MCF 10A (cell line): ENCODE measurements around the gene CLEC2D. TPM values are rescaled to one million over a fixed set of nuclear protein-coding genes. Genes with fewer than 3 reads are reported as not detected.
A peak's percentile ranks its signal among the peaks of the same experiment; 100 is the strongest.

Experiments used
- BruUV-seq: library from RNA; stranded (reverse); fragments of 400-500 nt; replicated peaks from 2 replicates; lab custom pipeline; 2021; lab: Mats Ljungman, UMichigan
- CTCF ChIA-PET: fragments of 300-600 bp; sonication (Branson Sonifier 250); formaldehyde crosslinking; extraction: SDS; loops from one replicate; lab custom pipeline; 2021; ENCODE audit warnings: antibody characterized with exemption, inconsistent platforms; lab: Yijun Ruan, JAX
- POLR2A ChIA-PET: fragments of 300-600, 350-650 bp; sonication (Branson Sonifier 250); formaldehyde crosslinking; extraction: SDS; loops from one replicate; lab custom pipeline; 2020; ENCODE audit warnings: antibody characterized with exemption, inconsistent platforms; lab: Yijun Ruan, JAX
- DNase-seq: peaks from one replicate; pipeline ENCODE4 v3.0.0-alpha.2; 2018; ENCODE audit not compliant: unreplicated experiment
- H3K27ac Mint-ChIP-seq: one replicate; pipeline ENCODE4 v1.8.0; 2022; ENCODE audit warnings: mild to moderate bottlenecking, low read depth, mixed read lengths; ENCODE audit not compliant: unreplicated experiment
- H3K27me3 Mint-ChIP-seq: one replicate; pipeline ENCODE4 v1.8.0; 2022; ENCODE audit warnings: mixed read lengths; ENCODE audit not compliant: insufficient read depth, unreplicated experiment
- H3K36me3 Mint-ChIP-seq: one replicate; pipeline ENCODE4 v1.8.0; 2022; ENCODE audit warnings: mild to moderate bottlenecking, moderate library complexity, mixed read lengths; ENCODE audit not compliant: insufficient read depth, unreplicated experiment
- H3K4me1 Mint-ChIP-seq: one replicate; pipeline ENCODE4 v1.8.0; 2022; ENCODE audit warnings: mixed read lengths; ENCODE audit not compliant: insufficient read depth, unreplicated experiment
- H3K4me3 Mint-ChIP-seq: one replicate; pipeline ENCODE4 v1.8.0; 2022; ENCODE audit warnings: mild to moderate bottlenecking, moderate library complexity, mixed read lengths; ENCODE audit not compliant: unreplicated experiment
- H3K9me3 Mint-ChIP-seq: one replicate; pipeline ENCODE4 v1.8.0; 2022; ENCODE audit warnings: mixed read lengths; ENCODE audit not compliant: unreplicated experiment
- intact Hi-C: fragments of 100-400 bp; cut with micrococcal nuclease; formaldehyde crosslinking; loops from 2 replicates; pipeline ENCODE4 v1.14.1; 2022
- total RNA-seq: library from RNA; stranded (reverse); gene quantifications from 2 replicates; pipeline ENCODE4 v1.2.3, GENCODE V29; 2022
- TF ChIP-seq, protein P1 (sequence below): fragments of 200-600 bp; IDR thresholded peaks from one replicate; pipeline ENCODE4 v1.8.0; 2022; ENCODE audit warnings: antibody characterized with exemption, mild to moderate bottlenecking; ENCODE audit not compliant: unreplicated experiment

The CLEC2D gene
- total RNA-seq, 1 experiment from 2014 or later = 5.1 TPM

DNA sequence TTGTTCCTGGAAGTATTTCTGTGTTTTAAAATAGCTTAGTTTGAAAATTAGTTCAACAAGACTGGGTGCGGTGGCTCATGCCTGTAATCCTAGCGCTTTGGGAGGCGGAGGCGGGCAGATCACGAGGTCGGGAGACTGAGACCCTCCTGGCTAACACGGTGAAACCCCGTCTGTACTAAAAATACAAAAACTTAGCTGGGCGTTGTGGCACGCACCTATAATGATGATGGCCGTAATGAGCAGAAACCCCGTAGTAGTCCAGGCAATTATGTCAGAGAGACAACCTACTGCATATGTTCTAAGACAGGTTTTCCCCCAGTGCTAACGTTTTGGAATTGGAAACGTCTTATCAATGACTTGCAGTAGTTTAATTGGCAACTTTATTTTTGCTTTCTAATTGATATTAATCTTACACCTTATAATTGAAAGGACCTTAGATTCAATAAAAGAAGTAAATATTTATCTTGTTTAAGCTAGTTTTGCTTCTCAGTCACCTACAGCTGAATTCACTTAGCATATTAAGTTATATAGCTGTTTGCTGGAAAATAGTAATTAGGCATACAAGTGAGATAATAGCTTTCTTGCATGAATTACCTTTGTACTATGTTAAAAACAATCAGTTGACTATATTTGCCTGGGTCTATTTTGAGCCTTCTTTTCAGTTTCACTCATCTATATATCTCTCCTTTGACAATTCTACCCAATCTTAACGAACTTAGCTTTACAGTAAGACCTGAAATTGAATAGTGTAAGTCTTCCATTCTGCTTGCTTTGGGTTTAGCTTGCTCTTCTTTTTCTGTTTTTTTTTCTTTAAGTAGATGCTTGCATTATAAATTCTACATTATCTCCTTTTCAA lies 47.8 kb downstream of the CLEC2D start:
- H3K9me3 Mint-ChIP-seq = no peaks in the 10 kb centered on the region
- CTCF ChIA-PET = interaction anchor here (0.6 to 4.6 kb wide), 5 partner anchors 9 to 340 kb away, joined by 3 to 32 read pairs (median 4); no protein-coding TSS in a partner anchor
- BruUV-seq = no TSS peak
- no peak for DNase-seq
- H3K4me1 Mint-ChIP-seq = peaks cover 9% of the 10 kb centered on the region
- no peak overlapping the region for H3K27ac Mint-ChIP-seq
- no peaks in the 10 kb centered on the region for H3K27me3 Mint-ChIP-seq
- no peak overlapping the region for H3K4me3 Mint-ChIP-seq
- H3K36me3 Mint-ChIP-seq = no peaks in the 10 kb centered on the region
- intact Hi-C loops = no loop called here
- POLR2A ChIA-PET = interaction anchor here (0.6 kb wide), 1 partner anchor 59 kb away, joined by 3 read pairs; no protein-coding TSS in a partner anchor
- TF ChIP-seq, protein P1, sequence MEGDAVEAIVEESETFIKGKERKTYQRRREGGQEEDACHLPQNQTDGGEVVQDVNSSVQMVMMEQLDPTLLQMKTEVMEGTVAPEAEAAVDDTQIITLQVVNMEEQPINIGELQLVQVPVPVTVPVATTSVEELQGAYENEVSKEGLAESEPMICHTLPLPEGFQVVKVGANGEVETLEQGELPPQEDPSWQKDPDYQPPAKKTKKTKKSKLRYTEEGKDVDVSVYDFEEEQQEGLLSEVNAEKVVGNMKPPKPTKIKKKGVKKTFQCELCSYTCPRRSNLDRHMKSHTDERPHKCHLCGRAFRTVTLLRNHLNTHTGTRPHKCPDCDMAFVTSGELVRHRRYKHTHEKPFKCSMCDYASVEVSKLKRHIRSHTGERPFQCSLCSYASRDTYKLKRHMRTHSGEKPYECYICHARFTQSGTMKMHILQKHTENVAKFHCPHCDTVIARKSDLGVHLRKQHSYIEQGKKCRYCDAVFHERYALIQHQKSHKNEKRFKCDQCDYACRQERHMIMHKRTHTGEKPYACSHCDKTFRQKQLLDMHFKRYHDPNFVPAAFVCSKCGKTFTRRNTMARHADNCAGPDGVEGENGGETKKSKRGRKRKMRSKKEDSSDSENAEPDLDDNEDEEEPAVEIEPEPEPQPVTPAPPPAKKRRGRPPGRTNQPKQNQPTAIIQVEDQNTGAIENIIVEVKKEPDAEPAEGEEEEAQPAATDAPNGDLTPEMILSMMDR = no peak

DNA sequence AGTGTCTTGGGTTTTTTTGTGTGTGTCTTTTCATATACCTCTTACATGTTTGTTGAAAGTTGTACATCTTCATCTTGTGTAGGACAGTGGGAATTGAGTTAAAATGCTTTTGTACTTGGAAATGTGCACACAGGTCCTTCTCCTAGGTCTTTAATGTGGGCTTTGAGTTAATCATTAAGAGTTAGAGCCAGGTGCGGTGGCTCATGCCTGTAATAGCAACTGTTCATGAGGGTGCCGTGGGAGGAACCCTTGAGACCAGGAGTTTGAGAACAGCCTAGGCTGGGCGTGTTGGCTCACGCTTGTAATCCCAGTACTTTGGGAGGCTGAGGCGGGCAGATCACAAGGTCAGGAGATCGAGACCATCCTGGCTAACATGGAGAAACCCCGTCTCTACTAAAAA lies 49.5 kb downstream of the CLEC2D start:
- H3K36me3 Mint-ChIP-seq = no peaks in the 10 kb centered on the region
- CTCF ChIA-PET = interaction anchor here (1.1 to 4.6 kb wide), 2 partner anchors 8 to 10 kb away, joined by 4 to 32 read pairs; no protein-coding TSS in a partner anchor
- no TSS peak for BruUV-seq
- H3K9me3 Mint-ChIP-seq = no peaks in the 10 kb centered on the region
- peaks cover 9% of the 10 kb centered on the region for H3K4me1 Mint-ChIP-seq
- DNase-seq = no peak
- intact Hi-C loops = no loop called here
- no peak overlapping the region for H3K27ac Mint-ChIP-seq
- TF ChIP-seq, protein P1 = no peak
- no peaks in the 10 kb centered on the region for H3K27me3 Mint-ChIP-seq
- POLR2A ChIA-PET = no interaction called here
- no peak overlapping the region for H3K4me3 Mint-ChIP-seq

DNA sequence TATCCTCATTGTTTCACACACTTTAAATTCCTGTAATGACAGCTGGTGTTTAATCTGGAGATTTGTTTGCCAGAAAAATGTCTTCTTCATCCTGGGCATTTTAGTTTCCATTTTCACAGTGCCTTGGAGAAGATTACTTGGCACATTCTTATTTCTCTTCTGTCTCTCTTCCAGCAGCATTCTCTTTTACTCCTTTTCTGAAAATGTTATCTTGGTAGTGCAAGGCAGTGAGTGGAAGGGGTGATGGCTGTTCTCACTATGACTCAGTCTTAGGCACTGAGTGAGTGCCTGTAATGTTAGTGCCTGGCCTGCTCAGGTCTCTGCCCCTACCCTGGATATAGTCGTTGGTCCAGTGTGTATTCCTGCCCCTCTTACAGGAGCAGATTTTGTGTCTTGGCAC lies 50.3 kb downstream of the CLEC2D start:
- CTCF ChIA-PET = interaction anchor here (1.1 to 4.6 kb wide), 2 partner anchors 9 to 11 kb away, joined by 4 to 32 read pairs; no protein-coding TSS in a partner anchor
- no peaks in the 10 kb centered on the region for H3K36me3 Mint-ChIP-seq
- TF ChIP-seq, protein P1 = no peak
- DNase-seq = no peak
- BruUV-seq = no TSS peak
- H3K4me1 Mint-ChIP-seq = peaks cover 9% of the 10 kb centered on the region
- POLR2A ChIA-PET = no interaction called here
- H3K9me3 Mint-ChIP-seq = no peaks in the 10 kb centered on the region
- no peak overlapping the region for H3K27ac Mint-ChIP-seq
- no peak overlapping the region for H3K4me3 Mint-ChIP-seq
- no peaks in the 10 kb centered on the region for H3K27me3 Mint-ChIP-seq
- intact Hi-C loops = no loop called here

DNA sequence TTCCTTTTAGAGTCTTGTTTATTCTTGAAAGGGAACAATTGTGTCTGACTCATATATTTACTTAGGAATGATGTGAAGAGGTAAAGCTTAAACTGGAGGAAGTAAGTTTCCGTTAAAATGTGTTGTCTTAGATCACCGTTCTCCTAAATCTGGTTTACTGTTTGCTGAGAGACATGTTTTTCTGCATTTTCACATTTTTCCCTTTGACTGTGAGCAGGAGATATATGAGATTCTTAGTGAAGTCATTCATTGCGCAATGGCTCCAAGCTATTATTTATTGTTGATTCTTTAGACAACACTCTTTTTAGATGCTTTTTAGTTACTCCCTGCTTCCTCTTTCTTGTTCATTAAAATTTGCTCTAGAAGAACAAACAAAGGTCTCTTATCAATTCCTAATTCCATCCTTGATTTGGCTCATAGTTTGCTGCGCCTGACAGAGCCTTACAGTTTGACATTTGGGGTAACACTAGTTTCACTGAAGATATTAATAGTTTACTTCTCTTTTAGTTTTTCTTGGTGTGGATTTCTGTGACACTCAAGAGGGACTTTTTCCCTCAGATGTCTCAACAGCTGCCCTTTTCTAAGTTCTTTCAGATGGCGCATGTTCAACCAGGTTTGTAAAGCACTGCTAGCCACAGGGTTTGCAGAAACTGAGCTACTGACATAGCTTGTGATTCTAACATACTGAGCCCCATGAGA lies 52.0 kb downstream of the CLEC2D start:
- peak; percentile 42 for DNase-seq
- ChIA-PET CTCF (interaction anchor here (0.7 to 2.8 kb wide), 7 partner anchors 10 to 390 kb away, joined by 3 to 17 read pairs (median 4); no protein-coding TSS in a partner anchor), POLR2A (interaction anchor here (0.6 to 2.2 kb wide), 5 partner anchors 8 to 903 kb away, joined by 3 to 9 read pairs (median 4); partner anchors contain the start of gene CLEC2B)
- Mint-ChIP-seq H3K36me3 (no peaks in the 10 kb centered on the region), H3K4me3 (no peak overlapping the region), H3K27me3 (no peaks in the 10 kb centered on the region), H3K27ac (peak overlapping the region; percentile 10), H3K4me1 (peaks cover 15% of the 10 kb centered on the region), H3K9me3 (no peaks in the 10 kb centered on the region)
- no TSS peak for BruUV-seq
- intact Hi-C loops = no loop called here
- TF ChIP-seq, protein P1 = no peak
